ENCODE results near the gene MAP3K2. TPM values are rescaled to one million over a fixed set of nuclear protein-coding genes. Genes with fewer than 3 reads are reported as not detected.
A peak's percentile ranks its signal among the peaks of the same experiment; 100 is the strongest.

The MAP3K2 gene
- polyA plus RNA-seq, 1 experiment, result 10.9 TPM

DNA sequence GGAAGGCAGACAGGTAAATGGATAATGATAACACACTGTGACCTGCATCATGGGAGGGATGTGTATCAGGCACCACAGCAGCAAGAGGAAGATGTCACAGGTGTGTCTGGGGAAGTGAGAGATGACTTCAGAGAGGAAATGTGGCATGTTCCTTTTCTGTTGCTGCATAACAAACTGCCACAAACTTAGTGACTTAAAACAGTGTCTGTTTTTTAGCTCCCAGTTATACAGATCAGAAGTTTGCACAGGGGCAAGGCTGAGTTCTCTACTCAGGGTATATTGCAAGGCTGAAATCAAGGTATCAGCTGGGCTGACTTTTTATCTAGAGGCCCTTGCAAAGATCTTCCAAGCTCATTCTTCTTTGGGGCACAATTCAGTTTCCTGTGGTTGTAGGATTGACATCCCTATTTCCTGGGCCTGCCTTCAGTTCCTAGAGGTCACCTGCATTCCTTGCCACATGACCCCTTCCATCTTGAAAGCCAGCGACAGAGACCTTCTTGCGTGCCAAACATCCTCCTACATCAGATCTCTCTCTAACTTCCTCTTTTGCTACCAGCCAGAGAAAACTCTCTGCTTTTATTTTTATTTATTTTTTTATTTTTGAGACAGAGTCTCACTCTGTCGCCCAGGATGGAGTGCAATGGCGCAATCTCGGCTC is 2.1 kb upstream of the MAP3K2 start:
- Histone ChIP-seq H3K27me3 (ENCODE audit: control insufficient read depth, insufficient read depth, low read length) (no peaks in the 10 kb centered on the region), H3K4me3 (ENCODE audit: low read depth, low read length) (no peak overlapping the region), H3K36me3 (ENCODE audit: control insufficient read depth, insufficient read depth, low read length) (no peaks in the 10 kb centered on the region)
- TF ChIP-seq, protein P1, sequence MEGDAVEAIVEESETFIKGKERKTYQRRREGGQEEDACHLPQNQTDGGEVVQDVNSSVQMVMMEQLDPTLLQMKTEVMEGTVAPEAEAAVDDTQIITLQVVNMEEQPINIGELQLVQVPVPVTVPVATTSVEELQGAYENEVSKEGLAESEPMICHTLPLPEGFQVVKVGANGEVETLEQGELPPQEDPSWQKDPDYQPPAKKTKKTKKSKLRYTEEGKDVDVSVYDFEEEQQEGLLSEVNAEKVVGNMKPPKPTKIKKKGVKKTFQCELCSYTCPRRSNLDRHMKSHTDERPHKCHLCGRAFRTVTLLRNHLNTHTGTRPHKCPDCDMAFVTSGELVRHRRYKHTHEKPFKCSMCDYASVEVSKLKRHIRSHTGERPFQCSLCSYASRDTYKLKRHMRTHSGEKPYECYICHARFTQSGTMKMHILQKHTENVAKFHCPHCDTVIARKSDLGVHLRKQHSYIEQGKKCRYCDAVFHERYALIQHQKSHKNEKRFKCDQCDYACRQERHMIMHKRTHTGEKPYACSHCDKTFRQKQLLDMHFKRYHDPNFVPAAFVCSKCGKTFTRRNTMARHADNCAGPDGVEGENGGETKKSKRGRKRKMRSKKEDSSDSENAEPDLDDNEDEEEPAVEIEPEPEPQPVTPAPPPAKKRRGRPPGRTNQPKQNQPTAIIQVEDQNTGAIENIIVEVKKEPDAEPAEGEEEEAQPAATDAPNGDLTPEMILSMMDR (IDR thresholded peaks at IDR 0.05; ENCODE audit: insufficient read depth, low read depth, low read length), result no peak
- CTCF ChIA-PET, result no interaction called here
- no peak for DNase-seq (ENCODE audit: low read depth)
- POLR2A ChIA-PET, result no interaction called here

DNA sequence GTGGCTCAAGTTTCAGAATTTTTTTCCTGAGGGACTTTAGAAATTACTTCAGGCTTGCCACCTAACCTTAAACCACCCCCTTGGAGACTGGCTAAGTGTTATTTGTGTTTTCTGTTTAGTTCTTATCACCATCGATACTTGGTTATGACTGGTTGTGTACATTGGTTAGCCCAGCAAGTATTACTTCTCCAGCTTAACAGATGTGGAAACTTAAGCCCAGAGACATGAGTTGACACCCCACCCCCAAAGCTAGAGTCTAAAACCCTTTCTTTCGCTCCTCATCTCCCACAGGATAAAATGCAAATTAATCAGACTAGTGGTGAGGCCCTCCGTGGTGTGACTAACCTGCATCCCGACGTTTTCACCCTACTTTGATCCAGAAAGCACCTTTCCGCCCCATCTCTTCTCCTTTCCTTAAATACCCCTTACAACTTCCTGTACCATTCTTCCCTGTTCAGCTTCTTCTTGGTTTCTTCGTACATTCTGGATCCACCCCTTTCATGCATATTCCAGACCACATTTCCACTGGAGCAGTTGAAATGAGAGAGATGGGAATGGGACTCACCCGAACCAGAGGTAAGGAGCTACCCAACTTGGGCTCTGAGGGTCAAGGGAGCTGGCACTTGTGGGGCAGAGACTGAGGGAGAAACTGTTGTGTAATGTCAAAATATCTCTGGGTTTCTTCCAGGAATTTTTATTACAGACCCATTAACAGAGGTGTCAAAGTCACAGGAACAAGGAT is 819 bp upstream of the MAP3K2 start:
- POLR2A ChIA-PET, result no interaction called here

DNA sequence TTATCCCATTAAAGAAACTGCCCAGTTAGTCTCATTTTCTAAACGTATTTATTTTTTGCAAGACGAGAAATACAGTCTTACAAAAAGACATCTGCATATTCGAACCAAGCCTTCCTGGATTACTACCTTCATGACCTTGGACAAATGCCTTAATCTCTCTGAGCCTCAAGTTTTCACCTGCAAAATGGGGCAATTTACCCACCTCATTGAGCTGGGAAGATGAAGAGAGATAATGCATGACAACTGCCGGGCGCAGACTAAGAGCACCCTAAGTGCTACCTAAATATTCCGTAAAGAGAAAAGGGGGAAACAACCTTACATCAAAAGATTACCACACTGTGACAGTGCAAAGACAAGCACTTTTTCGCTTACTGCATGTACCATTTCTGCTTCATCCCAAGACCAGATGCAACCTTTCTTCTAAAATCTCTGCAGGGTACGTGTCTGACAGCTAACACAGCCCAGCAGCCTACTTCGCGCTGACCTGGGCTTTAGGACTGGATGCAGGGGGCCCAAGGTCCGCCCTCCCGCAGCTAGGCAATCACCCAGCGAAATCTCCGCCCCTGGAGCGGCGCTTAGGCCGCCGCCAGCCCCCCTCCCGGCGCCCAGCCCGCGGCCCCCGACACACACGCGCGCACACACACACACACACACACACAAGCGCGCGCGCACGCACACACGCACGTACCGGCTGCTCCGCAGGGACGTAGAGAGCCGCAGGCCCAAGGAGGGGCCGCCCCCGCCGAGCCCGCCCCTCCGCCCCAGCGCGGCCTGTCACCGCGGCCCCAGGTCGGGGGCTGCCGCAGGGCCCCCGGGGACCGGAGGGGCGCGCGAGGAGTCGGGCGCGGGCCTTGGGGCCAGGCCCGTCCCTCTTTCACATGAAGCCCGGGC is 766 bp downstream of the MAP3K2 start:
- DNase-seq (ENCODE audit: low read depth), result no peak
- ChIA-PET POLR2A (interaction anchor here (0.6 kb wide), 1 partner anchor 11 kb away, joined by 5 read pairs; no protein-coding TSS in a partner anchor), CTCF (interaction anchor here (1.5 kb wide), 1 partner anchor 17 kb away, joined by 3 read pairs; no protein-coding TSS in a partner anchor)
- H3K4me3 ChIP-seq (ENCODE audit: low read depth, low read length), result peak overlapping the region; percentile 95
- H3K27me3 ChIP-seq (ENCODE audit: control insufficient read depth, insufficient read depth, low read length), result no peaks in the 10 kb centered on the region
- H3K36me3 ChIP-seq (ENCODE audit: control insufficient read depth, insufficient read depth, low read length), result no peaks in the 10 kb centered on the region
- TF ChIP-seq, protein P1 (IDR thresholded peaks at IDR 0.05; ENCODE audit: insufficient read depth, low read depth, low read length), result no peak

More for the DNA sequence above, 819 bp upstream of the MAP3K2 start:
- Histone ChIP-seq H3K27me3 (ENCODE audit: control insufficient read depth, insufficient read depth, low read length) (no peaks in the 10 kb centered on the region), H3K36me3 (ENCODE audit: control insufficient read depth, insufficient read depth, low read length) (no peaks in the 10 kb centered on the region), H3K4me3 (ENCODE audit: low read depth, low read length) (peak overlapping the region; percentile 41)
- TF ChIP-seq, protein P1 (IDR thresholded peaks at IDR 0.05; ENCODE audit: insufficient read depth, low read depth, low read length), result no peak
- CTCF ChIA-PET, result interaction anchor here (0.7 to 1.7 kb wide), 3 partner anchors 19 to 64 kb away, joined by 3 to 4 read pairs (median 4); no protein-coding TSS in a partner anchor
- no peak for DNase-seq (ENCODE audit: low read depth)

DNA sequence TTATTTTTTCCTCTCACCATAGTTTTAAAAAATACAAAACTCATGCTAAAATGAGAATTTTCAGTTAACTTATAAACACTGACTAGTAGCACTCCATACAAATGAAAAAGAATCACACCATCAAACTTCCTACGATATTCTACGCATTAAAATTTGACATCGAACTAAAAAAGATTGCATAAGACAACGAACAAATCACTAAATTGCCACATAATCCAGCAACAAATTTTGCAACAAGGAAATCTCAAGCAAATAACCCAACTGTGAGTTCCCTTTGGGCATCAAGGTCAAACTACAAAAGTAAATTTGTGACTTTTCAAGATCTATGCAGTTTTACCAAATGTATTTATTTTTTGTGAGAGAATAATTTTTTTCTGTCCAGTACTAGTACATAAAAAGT is 1.5 kb downstream of the MAP3K2 start:
- Histone ChIP-seq H3K4me3 (ENCODE audit: low read depth, low read length) (peak overlapping the region; percentile 95), H3K36me3 (ENCODE audit: control insufficient read depth, insufficient read depth, low read length) (no peaks in the 10 kb centered on the region), H3K27me3 (ENCODE audit: control insufficient read depth, insufficient read depth, low read length) (no peaks in the 10 kb centered on the region)
- TF ChIP-seq, protein P1 (IDR thresholded peaks at IDR 0.05; ENCODE audit: insufficient read depth, low read depth, low read length), result no peak
- CTCF ChIA-PET, result interaction anchor here (1.1 to 1.5 kb wide), 2 partner anchors 16 to 19 kb away, joined by 3 read pairs; no protein-coding TSS in a partner anchor
- no peak for DNase-seq (ENCODE audit: low read depth)
- POLR2A ChIA-PET, result no interaction called here

All from BJ (cell line).